GM18499 (cell line): ENCODE results near the gene ZNF507.
"Not testable (repeated sequence)": the region's sequence is repeated elsewhere in the genome, so short reads cannot be mapped to it uniquely, and the experiment has no call there.

Experiments
- ATAC-seq: cut with Tn5 transposase; IDR thresholded peaks from one replicate; pipeline ENCODE4 v1.9.1; 2021; ENCODE audit warnings: moderate number of reproducible peaks; ENCODE audit not compliant: insufficient read depth, unreplicated experiment

ZNF507 gene

DNA sequence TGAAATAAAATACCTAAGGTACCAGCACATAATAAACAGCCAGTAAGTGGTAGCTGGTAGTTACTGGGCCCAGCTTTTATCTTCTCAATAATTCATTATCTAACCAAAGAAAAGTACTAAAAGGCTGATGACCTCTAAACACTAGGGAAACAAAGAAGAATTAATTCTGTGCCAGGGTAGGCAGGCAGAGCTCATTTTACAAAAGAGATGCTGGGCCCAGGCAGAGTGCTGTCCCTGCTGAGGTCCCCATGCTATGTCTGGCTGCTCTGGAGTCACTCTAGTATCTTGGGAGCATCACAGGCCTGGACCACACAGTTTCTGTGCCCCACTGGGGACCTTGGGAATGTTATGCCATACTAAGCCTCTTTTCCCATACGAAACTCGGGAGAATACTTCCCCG is 18.2 kb downstream of the ZNF507 start:
- ATAC-seq = no peak

DNA sequence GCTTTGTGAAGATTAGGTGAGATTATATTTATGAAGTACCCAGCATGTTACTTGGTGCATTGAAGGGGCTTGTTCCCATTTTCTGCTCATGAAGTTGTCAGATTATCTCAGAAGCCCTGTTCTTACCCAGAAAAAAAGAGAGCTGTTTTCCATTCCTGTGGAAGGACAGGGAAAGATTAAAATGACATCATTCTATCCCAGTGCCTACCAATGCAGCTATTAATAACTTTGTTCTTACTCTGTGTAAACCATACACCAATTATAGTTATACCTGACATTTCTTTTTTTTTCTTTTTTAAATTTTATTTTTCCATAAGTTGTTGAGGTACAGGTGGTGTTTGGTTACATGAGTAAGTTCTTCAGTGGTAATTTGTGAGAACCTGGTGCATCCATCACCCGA is 18.6 kb downstream of the ZNF507 start:
- no peak for ATAC-seq

DNA sequence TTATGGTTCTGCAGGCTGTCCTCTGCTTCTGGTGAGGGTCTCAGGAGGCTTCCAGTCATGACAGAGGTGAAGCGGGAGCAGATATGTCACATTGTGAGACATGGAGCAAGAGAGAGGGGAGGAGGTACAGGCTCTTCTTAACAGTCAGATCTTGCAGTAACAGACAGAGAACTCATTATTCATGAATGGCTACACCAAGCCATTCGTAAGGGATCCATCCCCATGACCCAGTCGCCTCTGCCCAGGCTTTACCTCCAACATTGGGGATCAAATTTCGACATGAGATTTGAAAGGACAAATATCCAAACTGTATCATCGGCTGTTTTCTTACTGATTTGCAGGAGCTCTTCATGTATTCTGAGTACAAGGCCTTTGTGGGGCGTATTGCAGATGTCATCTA is 21.7 kb downstream of the ZNF507 start:
- ATAC-seq = no peak

DNA sequence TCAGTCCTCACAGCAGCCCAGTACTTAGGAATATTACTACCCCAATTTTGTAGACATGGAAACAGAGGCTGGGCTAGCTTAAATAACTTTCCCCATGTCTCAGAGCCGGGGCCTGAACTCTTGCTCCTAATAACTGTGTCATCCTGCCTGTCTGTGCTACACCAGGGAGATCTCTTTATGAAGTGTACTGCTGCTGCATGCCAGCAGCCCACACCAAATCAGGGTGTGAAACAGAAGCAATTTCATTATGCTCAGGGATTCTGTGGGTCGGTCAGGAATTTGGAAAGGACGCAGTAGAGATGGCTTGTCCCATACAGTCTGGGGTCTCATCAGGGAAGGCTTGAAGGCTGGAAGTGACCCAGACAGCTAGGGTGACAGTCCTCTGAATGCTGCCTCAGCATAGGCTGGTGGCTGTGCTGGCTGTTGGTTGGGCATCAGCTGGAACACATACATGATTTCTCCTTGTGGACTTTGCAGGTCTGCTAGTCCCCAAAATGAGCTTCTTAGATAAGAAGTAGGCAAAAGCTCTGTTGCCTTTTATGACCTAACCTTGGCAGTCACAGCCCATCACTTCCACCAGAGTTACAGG is 22.6 kb downstream of the ZNF507 start:
- no peak for ATAC-seq

DNA sequence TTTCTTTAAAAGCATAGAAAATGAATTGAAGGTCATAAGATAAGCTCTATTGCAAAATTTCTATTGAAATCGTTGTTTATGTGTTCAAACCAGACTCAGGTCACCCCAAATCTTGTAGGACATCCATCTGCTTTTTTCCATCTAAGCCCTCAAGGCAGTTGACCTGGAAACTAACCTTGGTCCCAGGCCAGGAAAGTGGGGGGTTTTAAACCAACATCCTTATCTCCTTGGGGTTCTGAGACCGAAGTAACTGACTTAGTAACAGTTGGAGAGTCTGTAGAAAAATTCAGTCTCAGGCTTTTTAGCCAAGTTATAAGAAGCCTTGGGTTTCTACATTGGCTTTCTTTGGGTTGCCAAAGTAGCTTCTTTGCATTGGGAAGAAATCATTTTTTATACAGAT is 23.4 kb downstream of the ZNF507 start:
- ATAC-seq = no peak

DNA sequence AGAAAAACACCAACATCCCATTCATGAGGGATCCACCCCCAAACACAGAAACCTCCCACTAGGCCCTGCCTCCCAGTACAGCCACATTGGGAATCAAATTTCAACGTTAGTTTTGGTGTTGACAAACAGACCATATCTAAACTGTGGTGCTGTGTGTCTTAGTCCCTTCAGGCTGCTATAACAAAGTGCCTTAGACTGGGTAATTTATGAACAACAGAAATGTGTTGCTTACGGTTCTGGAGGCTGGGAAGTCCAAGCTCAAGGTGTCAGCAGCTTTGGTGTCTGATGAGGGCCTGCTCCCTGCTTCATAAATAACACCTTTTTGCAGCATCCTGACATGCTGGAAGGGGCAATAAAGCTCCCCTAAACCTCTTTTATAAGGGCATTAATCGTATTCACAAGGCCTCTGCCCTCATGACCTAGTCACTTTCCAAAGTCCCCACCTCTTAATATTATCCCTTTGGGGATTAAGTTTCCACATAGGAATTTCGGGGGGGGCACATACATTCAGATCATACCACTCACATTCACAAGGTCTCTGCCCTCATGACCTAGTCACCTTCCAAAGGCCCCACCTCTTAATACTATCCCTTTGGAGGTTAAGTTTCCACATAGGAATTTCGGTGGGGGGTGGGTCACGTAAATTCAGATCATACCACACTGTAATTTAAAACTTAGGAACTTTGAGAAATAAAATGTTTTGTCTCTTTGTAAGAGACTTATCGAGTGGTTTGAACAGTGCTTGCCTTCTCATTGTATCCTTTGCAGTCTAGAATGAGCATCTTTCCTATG is 27.5 kb downstream of the ZNF507 start:
- ATAC-seq = no peak

DNA sequence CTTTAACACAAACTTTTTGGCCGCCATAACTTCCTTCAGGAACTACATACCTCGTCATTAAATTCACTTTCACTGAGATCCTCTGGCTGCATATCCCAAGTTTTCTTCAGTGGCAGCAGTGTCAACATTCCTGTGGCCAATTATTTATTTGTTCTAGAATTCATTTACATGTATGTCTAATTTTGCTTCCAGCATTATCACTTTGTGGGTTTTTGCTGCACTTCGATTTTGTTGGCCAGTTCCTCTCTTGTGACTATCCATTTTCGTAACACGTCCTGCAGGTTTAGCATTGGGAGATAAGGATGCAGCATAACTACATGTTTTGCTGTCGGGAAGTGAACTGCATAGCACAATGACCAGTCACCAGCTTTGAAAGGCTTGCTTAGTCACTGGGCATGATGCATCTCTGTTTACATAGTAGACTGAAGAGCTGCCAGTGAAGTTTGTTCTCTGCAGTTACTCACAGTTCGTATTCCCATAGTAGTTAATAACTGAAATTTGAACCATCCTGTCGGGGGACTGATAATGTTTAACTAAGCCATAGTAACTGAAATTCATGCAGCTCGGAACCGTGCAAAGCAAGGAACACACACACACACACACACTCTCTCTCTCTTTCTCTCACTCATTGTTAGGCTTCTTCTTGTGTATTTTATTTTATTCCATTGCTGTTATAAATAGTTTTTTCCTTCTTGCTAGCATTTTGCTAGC is 28.3 kb downstream of the ZNF507 start:
- ATAC-seq = no peak

DNA sequence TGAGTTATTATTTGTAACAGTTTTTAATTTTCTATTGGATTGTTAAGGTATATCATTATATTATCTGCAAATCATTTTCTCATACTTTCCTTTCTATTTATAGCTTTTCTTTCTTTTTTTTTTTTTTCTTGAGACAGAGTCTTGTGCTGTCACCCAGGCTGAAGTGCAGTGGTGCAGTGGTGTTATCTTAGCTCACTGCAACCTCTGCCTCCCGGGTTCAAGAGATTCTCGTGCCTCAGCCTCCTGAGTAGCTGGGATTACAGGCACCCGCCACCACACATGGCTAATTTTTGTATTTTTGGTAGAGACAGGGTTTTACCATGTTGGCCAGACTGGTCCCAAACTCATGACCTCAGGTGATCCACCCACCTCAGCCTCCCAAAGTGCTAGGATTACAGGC is 29.0 kb downstream of the ZNF507 start:
- ATAC-seq = not testable (repeated sequence)

DNA sequence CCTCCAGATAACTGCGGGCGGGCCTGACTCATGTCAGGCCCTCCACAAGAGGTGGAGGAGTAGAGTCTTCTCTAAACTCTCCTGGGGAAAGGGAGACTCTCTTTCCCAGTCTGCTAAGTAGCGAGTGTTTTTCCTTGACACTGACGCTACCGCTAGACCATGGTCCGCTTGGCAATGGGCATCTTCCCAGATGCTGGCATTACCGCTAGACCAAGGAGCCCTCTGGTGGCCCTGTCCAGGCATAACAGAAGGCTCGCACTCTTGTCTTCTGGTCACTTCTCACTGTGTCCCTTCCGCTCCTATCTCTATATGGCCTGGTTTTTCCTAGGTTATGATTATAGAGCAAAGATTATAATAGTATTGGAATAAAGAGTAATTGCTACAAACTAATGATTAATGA is 31.7 kb downstream of the ZNF507 start:
- ATAC-seq = not testable (repeated sequence)

DNA sequence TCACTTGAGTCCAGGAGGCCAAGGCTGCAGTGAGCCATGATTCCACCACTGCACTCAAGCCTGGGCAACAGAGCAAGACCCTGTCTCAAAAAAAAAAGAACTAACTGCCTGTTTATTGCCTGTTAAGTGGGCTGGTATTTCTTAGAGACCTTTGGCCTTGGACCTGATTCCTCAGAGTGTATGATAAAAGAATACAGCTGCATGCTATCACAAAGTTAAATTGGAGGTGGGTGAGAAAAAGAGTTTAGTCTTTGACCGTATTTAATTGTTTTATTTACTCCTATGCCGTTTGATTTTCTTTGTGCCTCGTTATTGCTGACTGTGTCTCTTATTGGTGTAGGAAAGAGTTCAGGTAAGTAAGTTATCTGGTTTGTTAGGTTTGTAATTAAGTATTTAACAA is 34.9 kb downstream of the ZNF507 start:
- no peak for ATAC-seq

DNA sequence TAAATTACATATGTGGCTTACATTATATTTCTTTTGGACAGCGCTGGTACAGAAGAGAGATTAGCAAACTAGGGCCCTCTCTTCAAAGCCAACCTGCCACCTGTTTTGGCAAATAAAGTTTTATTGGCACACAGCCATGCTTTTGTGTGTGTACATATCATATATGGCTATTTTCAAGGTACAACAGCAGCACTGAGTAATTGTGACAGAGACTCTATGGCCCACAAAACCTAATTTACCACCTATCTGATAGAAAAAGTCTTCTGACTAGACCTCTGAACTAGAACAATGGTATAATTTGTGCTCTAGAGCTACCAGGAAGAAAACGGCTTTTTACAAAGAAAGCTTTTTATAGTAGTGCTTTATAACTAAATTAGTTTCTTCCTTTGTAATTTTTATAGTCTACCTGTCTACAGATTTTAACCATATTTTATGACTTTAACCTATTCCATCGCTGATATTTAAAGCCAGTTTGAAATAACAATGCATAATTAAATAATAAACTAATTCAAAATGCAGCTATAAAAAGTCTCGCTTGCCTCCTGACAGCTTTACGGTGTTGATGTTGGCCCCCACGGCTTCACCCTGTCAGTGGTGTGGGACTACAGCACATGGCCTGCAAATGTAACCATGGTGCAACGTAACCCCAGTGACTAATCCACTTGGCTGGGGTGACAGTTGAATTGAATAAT is 42.4 kb downstream of the ZNF507 start:
- no peak for ATAC-seq

DNA sequence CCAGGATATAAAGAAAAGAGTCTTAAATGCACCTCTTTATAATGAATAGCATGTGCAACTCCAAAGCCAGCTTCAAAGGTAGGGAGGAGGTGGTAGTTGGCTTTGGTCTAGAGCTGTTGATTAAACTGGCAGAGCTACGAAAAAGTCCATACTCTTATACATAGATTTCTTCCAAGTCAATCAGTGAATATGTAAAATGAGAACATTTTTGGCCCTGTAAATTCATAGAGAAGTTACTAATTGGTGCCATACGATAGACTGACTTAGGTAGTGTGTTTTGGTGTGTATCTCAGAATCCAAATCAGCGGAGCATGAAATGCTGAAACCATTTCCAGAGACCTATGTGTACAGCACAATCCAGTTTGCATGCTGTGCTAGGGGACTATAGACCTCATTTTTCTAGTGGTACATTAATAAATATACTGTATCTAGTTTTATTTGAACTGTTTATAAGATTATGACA is 43.0 kb downstream of the ZNF507 start:
- ATAC-seq = no peak

DNA sequence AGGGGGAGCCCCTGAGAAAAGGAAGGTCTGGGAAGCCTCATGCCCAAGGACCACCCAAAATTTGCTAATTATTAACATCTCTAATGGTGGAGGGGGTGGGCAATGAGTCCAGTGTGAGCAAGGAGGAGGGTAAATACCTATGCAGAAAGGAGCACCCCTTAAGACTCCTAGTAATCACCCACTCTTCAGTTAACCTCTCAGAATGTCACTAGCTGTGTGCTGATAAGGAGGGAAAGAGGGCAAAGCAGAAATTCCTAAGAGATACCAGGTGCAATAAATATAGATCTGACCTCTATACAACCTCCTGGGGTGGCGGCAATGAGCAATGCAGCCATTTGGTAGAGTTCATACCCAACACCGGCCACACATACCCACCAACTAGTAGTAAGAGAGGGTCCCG is 47.5 kb downstream of the ZNF507 start:
- no peak for ATAC-seq

DNA sequence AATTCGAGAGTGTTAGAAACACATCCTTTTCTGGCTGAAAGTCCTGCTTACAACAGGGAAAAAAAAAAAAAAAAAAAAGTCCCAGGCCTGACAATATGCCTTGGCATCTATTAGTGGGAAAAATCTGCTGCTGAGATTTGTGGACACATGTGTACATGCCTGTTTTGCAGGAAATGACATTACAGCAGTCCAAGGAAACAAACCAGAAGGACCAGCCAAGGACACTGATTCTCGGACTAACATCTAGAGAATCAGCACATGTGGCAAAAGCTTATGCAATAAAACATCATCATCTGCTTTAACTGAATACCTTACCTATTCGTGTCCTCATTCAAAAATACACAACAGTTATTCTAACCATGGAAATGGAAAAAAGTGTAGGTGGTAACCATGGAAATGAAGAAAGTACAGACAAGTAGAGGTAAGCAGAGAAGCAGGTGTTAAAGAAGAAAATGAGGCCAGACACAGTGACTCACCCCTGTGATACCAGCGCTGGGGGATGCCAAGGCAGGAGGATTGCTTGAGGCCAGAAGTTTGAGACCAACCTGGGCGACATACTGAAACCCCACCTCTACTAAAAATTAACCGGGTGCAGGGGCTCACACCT is 50.7 kb downstream of the ZNF507 start:
- no peak for ATAC-seq

DNA sequence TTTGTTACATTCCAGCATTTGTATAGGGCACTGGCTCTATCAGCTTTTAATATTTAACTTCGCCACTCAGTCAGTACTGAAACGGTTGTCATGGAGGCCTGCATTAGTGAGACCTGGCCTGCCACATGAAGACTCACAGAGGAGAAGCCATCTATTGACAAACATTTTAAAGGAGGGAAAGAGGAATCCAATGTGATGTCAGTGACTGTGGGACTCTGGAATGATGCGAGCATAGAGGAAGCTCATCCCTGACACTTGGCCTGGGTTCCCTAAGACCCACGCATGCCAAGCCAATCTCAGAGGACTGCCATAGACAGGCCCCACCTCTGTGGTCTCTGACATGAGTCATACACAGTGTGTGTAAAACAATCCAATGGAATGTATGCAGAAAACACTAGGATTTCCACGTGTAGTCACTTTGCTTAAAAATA is 52.3 kb downstream of the ZNF507 start:
- ATAC-seq = no peak

DNA sequence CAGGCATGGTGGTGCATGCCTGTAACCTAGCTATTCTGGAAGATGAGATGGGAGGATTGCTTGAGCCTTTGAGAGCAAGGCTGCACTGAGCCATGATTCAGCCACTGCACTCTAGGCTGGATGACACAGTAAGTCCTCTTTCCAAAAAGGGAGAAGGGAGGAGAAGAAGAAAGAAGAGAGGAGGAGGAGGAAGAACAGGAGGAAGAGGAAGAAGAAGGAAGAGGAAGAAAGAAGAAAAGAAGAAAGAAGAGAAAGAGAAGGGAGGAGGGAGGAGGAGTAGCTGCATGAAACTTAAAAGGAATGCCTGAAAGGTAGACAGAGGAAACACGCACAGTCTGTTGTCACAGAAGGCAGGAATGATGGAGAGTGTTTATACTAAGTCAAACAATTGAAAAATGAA is 56.6 kb downstream of the ZNF507 start:
- no peak for ATAC-seq

DNA sequence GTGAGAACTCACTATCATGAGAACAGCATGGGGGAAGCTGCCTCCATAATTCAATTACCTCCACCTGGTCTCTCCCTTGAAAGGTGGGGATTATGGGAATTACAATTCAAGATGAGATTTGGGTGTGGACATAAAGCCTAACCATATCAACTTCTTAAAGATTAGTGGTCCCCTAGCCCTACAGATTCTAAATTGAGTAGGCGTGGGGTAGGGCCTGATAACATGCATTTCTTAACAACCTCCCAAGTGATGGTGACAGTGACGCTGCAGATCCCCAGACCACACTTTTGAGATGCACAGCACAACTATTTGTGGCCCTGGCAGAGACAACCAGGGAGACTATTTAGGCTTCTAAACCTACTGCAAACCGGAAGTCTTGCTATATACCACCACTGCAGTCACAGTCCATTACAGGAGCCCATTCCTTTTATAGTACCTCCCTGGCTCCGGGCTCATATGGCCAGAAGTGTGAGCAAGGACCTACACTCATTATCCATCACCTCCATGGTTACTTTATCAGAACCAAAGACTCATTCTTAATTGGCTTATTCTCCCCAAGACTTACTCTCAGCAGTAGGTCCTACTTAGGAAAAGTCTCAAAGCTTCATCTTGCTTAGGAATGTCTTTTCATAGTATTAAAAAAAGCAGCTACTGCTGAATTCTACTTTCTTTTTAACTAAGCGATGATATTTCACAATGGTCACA is 58.0 kb downstream of the ZNF507 start:
- ATAC-seq = no peak

DNA sequence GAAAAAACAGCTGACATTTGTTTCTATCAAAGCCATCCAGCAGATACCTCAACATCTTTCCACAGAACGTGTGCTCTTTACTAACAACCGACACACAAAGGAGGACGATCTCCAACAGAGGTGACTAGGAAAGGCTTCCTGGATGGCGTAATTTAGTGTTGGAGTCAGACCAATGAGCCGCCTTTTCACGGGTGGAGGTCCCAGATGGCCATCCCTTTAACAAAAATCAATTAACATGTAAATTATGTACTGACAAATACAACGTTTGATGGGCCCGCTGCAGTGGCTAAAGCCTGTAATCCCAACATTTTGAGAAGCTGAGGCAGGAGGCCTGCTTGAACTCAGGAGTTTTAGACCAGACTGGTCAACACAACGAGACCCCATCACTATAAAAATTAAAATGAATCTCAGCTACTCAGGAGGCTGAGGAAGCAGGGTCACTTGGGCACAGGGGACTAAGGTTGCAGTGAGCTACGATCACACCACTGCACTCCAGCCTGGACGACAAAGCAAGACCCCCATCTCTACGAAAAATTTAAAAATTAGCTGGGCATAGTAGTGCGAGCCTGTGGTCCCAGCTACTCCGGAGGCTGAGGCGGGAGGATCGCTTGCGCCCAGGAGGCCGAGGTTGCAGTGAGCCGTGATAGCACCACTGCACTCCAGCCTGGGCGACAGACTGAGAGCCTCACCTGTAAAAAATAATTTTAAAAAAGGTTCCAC is 59.0 kb downstream of the ZNF507 start:
- ATAC-seq = no peak

DNA sequence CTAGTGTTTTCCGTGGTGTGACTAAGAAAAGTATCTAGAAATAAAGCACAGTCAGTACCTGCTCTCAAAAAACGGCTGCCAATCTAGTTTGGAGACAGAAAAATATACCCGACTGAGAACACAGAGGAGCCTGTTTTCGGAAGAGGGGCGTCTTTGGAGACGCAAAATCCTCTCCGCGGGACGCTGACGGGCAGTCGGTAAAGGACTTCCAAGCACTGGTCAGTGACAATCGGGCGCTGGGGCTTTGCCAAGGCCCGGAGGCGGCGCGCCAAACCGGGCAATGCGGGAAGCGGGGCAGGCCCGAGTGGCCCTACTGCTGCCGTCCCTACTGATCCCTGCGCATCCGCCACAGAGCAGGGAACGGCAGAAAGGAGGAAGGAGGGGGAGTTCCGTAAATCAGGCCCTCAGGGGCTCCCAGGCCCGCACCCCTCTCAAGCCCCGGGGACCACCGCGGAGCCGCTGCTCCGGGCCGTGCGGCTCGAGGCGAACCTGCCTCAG is 59.6 kb downstream of the ZNF507 start:
- peak; percentile 13 for ATAC-seq
